Measurements from ENCODE around the gene PLOD3.

The PLOD3 gene

GRCh38 chr7:101239191-101239950 lies 22.0 kb upstream of the PLOD3 start:
- DNase-seq (ENCODE audit: low read depth, low spot score): no peak

GRCh38 chr7:101238226-101239182 lies 21.1 kb upstream of the PLOD3 start:
- DNase-seq (ENCODE audit: low read depth, low spot score): no peak

GRCh38 chr7:101237206-101238067 lies 20.1 kb upstream of the PLOD3 start, which contains the start of gene CLDN15:
Gene CLDN15, minus strand, starts transcription at chr7:101237802. Its CDS starts 221 bp downstream, at chr7:101237581.
- DNase-seq (ENCODE audit: low read depth, low spot score): no peak

GRCh38 chr7:101236292-101236835 lies 19.0 kb upstream of the PLOD3 start:
- DNase-seq (ENCODE audit: low read depth, low spot score): no peak

- DNase-seq (ENCODE audit: low read depth, low spot score): no peak
Observed at GRCh38 chr7:101235522-101235921, 18.1 kb upstream of the PLOD3 start.

GRCh38 chr7:101235050-101235449 lies 17.7 kb upstream of the PLOD3 start:
- no peak for DNase-seq (ENCODE audit: low read depth, low spot score)

- DNase-seq (ENCODE audit: low read depth, low spot score): no peak
Observed at GRCh38 chr7:101234636-101235035, 17.3 kb upstream of the PLOD3 start.

GRCh38 chr7:101233907-101234547 lies 16.6 kb upstream of the PLOD3 start:
- no peak for DNase-seq (ENCODE audit: low read depth, low spot score)

- no peak for DNase-seq (ENCODE audit: low read depth, low spot score)
Observed at GRCh38 chr7:101232141-101232850, 14.9 kb upstream of the PLOD3 start.

- no peak for DNase-seq (ENCODE audit: low read depth, low spot score)
Observed at GRCh38 chr7:101231644-101232043, 14.3 kb upstream of the PLOD3 start.

GRCh38 chr7:101226721-101227120 lies 9.3 kb upstream of the PLOD3 start:
- DNase-seq (ENCODE audit: low read depth, low spot score): no peak

- no peak for DNase-seq (ENCODE audit: low read depth, low spot score)
Observed at GRCh38 chr7:101225650-101226049, 8.3 kb upstream of the PLOD3 start.

GRCh38 chr7:101223528-101223927 lies 6.1 kb upstream of the PLOD3 start:
- no peak for DNase-seq (ENCODE audit: low read depth, low spot score)

- DNase-seq (ENCODE audit: low read depth, low spot score): no peak
Observed at GRCh38 chr7:101222275-101222830, 5.0 kb upstream of the PLOD3 start.

- DNase-seq (ENCODE audit: low read depth, low spot score): no peak
Observed at GRCh38 chr7:101220295-101220694, 2.9 kb upstream of the PLOD3 start.

- no peak for DNase-seq (ENCODE audit: low read depth, low spot score)
Observed at GRCh38 chr7:101218236-101219125, 1.1 kb upstream of the PLOD3 start.

- no peak for DNase-seq (ENCODE audit: low read depth, low spot score)
Observed at GRCh38 chr7:101216860-101217387, 457 bp downstream of the PLOD3 start.

GRCh38 chr7:101216001-101216859 lies 1.2 kb downstream of the PLOD3 start:
- DNase-seq (ENCODE audit: low read depth, low spot score): no peak
